Measurements from ENCODE around the gene CA12. TPM values are rescaled to one million over a fixed set of nuclear protein-coding genes. Genes with fewer than 3 reads are reported as not detected.

Gene CA12
- total and polyA plus RNA-seq, 10 of the 15 experiments (the other 5 are each of a cell fraction or from before 2014, with no cell fraction given), result 0.03 to 0.10 TPM; not detected in 8

- DNase-seq (ENCODE audit: low read depth, low spot score) (no peak), FAIRE-seq (no peak), ATAC-seq (peak; percentile 34; the same call in 1 of the 3 replicates)
- ChIA-PET RAD21 (ENCODE audit: unreplicated experiment) (interaction anchor here (0.5 kb wide), 1 partner anchor 171 kb away, joined by 3 read pairs; no protein-coding TSS in a partner anchor), CTCF (interaction anchor here (0.6 kb wide), 2 partner anchors 150 to 348 kb away, joined by 3 read pairs; no protein-coding TSS in a partner anchor), POLR2A (no interaction called here), SMC1A (ENCODE audit: uncharacterized antibody, unreplicated experiment) (interaction anchor here (1.0 kb wide), 1 partner anchor 142 kb away, joined by 3 read pairs; no protein-coding TSS in a partner anchor)
- Histone ChIP-seq H4K20me1 (ENCODE audit: control insufficient read depth, insufficient read depth) (no peaks in the 10 kb centered on the region), H3K4me3 (no peak overlapping the region), H3K4me1 (ENCODE audit: control insufficient read depth, insufficient read depth, low read length) (no peaks in the 10 kb centered on the region), H3K79me2 (ENCODE audit: control insufficient read depth, insufficient read depth, low read length) (no peaks in the 10 kb centered on the region), H3K27ac (ENCODE audit: control insufficient read depth, insufficient read depth) (no peak overlapping the region), H3K9ac (ENCODE audit: control insufficient read depth, insufficient read depth, low read length) (no peak overlapping the region), H3K9me3 (replicated peaks; ENCODE audit: control insufficient read depth, insufficient read depth, low read length) (no peaks in the 10 kb centered on the region; the same call in 2 of the 3 replicates), H3K4me2 (ENCODE audit: control insufficient read depth, insufficient read depth) (no peak overlapping the region), H3K27me3 (replicated peaks in 1 of 2; ENCODE audit: control insufficient read depth in 2 of 2, insufficient read depth in 2 of 2, low read length in 1 of 2) (no peaks in the 10 kb centered on the region), H3K36me3 (ENCODE audit: control insufficient read depth in 2 of 2, insufficient read depth in 2 of 2, low read length in 1 of 2) (no peaks in the 10 kb centered on the region), H2AFZ (ENCODE audit: control insufficient read depth, low read depth, low read length) (no peak overlapping the region)
- BruUV-seq (replicated peaks), result no TSS peak
- in situ Hi-C loops (cut with MboI), result no loop called here
- TF ChIP-seq NR2F1 (conservative IDR thresholded peaks at IDR 0.05) (no peak), ATF3 (IDR thresholded peaks at IDR 0.05; ENCODE audit: borderline replicate concordance, extremely low read depth, low read depth, low read length) (no peak), SRF (IDR thresholded peaks at IDR 0.05; ENCODE audit: low read depth in 2 of 2, low read length in 2 of 2) (no peak), CHD1 (IDR thresholded peaks at IDR 0.05; ENCODE audit: low read depth, low read length) (no peak), PBX3 (IDR thresholded peaks at IDR 0.05; ENCODE audit: insufficient replicate concordance, low read depth, low read length) (peak; percentile 40), TCF7 (IDR thresholded peaks at IDR 0.05; ENCODE audit: borderline replicate concordance) (no peak), NRF1 (conservative IDR thresholded peaks at IDR 0.05; ENCODE audit: low read depth, low read length) (no peak), PKNOX1 (IDR thresholded peaks at IDR 0.05) (peak; percentile 73), CHD2 (IDR thresholded peaks at IDR 0.05; ENCODE audit: borderline replicate concordance, low read depth, low read length) (no peak), CBX3 (IDR thresholded peaks at IDR 0.05; ENCODE audit: borderline replicate concordance, low read depth) (no peak), CUX1 (IDR thresholded peaks at IDR 0.05; ENCODE audit: insufficient replicate concordance, low read depth, low read length) (no peak)
- WGBS (ENCODE audit: insufficient coverage, insufficient replicate concordance, low lambda C conversion rate, missing lambda C conversion rate), result 39% methylated on average over 6 of the region's 6 CpGs
- intact Hi-C loops (cut with micrococcal nuclease; ENCODE audit: unreplicated experiment), result no loop called here
These were observed 49.3 kb upstream of the CA12 start for GRCh38 chr15:63430766-63431451.
